ENCODE results near the gene PCK1.

The PCK1 gene

DNA sequence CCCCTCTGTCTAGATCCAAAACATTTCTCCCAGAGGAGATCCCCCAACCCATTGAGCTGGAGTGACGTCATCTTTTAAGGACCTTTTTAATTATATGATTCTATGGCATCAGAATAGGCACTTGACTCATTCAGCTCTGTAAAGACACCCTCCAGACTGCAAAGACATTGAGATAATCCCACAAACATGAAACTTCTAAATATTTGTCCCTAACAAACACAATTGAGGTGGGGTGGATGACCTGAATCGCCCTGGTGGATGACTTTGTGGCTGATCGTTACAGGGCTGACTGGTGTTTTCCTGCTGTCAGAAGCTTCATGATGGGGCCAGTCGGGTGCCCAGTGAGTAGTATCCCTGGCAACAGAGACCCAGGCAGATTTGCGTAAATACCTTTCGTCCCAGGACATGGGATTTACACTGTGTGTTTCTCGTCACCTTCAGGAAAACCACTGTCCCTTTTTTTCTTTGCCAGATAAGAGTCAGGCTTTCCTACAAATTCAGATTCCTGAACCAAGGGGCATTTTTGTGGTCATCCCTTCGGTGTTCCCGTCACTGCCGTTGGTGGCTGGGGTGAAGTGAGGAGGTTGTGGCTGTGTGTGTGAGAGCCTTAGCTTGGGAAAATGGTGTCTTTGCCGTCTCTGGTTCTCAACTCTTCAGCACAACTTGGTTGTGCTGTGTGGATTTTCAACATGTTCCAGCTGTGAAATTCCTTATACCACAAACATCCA is 5.3 kb upstream of the PCK1 start:
- Histone ChIP-seq H3K27me3 (ENCODE audit: control insufficient read depth in 1 of 2, insufficient read depth in 1 of 2, low read length in 2 of 2) (peaks cover 20 to 95% of the 10 kb centered on the region in 2 experiments), H3K36me3 (ENCODE audit: control insufficient read depth in 1 of 2, insufficient read depth in 2 of 2, low read depth in 1 of 2, low read length in 2 of 2) (no peaks in the 10 kb centered on the region), H3K79me1 (replicated peaks; ENCODE audit: low read length, poor library complexity, severe bottlenecking) (no peaks in the 10 kb centered on the region), H3K18ac (ENCODE audit: low read depth in 1 of 2, low read length in 2 of 2) (no peak overlapping the region), H4K91ac (ENCODE audit: low read length) (no peak overlapping the region), H3K23ac (ENCODE audit: low read length in 2 of 2) (no peak overlapping the region), H2AFZ (ENCODE audit: low read depth, low read length) (no peak overlapping the region), H3K4me2 (ENCODE audit: low read length, poor library complexity, severe bottlenecking) (no peak overlapping the region), H3K14ac (ENCODE audit: low read length in 2 of 2) (no peak overlapping the region), H3K27ac (ENCODE audit: low read length, poor library complexity, severe bottlenecking) (no peak overlapping the region), H2AK5ac (ENCODE audit: low read length, severe bottlenecking) (no peak overlapping the region), H3K4me1 (ENCODE audit: control insufficient read depth, insufficient read depth, low read depth, low read length) (peaks cover 6% of the 10 kb centered on the region), H2BK120ac (ENCODE audit: low read depth, low read length) (no peak overlapping the region), H2BK5ac (ENCODE audit: low read depth, low read length, poor library complexity, severe bottlenecking) (no peak overlapping the region), H2BK15ac (ENCODE audit: low read depth, poor library complexity, severe bottlenecking) (no peak overlapping the region), H3K4me3 (ENCODE audit: insufficient read depth in 1 of 2, low read depth in 1 of 2, low read length in 2 of 2) (no peak overlapping the region), H3K9me3 (ENCODE audit: control insufficient read depth, low read length) (no peaks in the 10 kb centered on the region), H3K4ac (ENCODE audit: low read depth in 1 of 2, low read length in 2 of 2) (no peak overlapping the region), H4K8ac (ENCODE audit: low read length) (no peak overlapping the region), H2BK12ac (ENCODE audit: low read length in 2 of 2) (no peak overlapping the region), H3K9ac (ENCODE audit: low read length) (no peak overlapping the region)
- no peak for DNase-seq
- WGBS: 78% methylated on average over 11 of the region's 11 CpGs

DNA sequence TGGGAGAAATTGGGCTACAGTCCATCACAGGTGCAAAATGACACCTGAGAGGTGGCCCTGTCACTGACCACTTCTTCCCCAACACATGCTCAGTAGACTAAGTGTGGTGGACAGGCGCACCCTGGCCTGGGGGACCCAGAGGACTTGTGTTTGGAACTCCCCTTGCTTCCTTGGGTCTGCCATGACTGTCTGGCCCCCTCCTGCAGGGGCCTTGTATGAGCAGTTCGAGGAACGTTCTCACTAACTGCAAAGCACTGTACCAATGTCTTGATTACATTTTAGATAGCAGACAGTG is 4.0 kb upstream of the PCK1 start:
- no peak overlapping the region for H3K18ac ChIP-seq (ENCODE audit: low read depth in 1 of 2, low read length in 2 of 2)
- no peak overlapping the region for H4K8ac ChIP-seq (ENCODE audit: low read length)
- H3K79me1 ChIP-seq (replicated peaks; ENCODE audit: low read length, poor library complexity, severe bottlenecking): no peaks in the 10 kb centered on the region
- H2BK5ac ChIP-seq (ENCODE audit: low read depth, low read length, poor library complexity, severe bottlenecking): no peak overlapping the region
- DNase-seq: no peak
- H4K91ac ChIP-seq (ENCODE audit: low read length): no peak overlapping the region
- H3K4ac ChIP-seq (ENCODE audit: low read depth in 1 of 2, low read length in 2 of 2): no peak overlapping the region
- H3K4me1 ChIP-seq (ENCODE audit: control insufficient read depth, insufficient read depth, low read depth, low read length): peaks cover 10% of the 10 kb centered on the region
- H3K4me2 ChIP-seq (ENCODE audit: low read length, poor library complexity, severe bottlenecking): no peak overlapping the region
- H3K23ac ChIP-seq (ENCODE audit: low read length in 2 of 2): no peak overlapping the region
- no peak overlapping the region for H2BK120ac ChIP-seq (ENCODE audit: low read depth, low read length)
- no peak overlapping the region for H2BK12ac ChIP-seq (ENCODE audit: low read length in 2 of 2)
- WGBS: 88% methylated on average over 3 of the region's 3 CpGs
- no peak overlapping the region for H2AK5ac ChIP-seq (ENCODE audit: low read length, severe bottlenecking)
- no peak overlapping the region for H2AFZ ChIP-seq (ENCODE audit: low read depth, low read length)
- no peak overlapping the region for H3K14ac ChIP-seq (ENCODE audit: low read length in 2 of 2)
- H3K36me3 ChIP-seq (ENCODE audit: control insufficient read depth in 1 of 2, insufficient read depth in 2 of 2, low read depth in 1 of 2, low read length in 2 of 2): no peaks in the 10 kb centered on the region
- no peak overlapping the region for H3K4me3 ChIP-seq (ENCODE audit: insufficient read depth in 1 of 2, low read depth in 1 of 2, low read length in 2 of 2)
- no peak overlapping the region for H3K9ac ChIP-seq (ENCODE audit: low read length)
- H3K27ac ChIP-seq (ENCODE audit: low read length, poor library complexity, severe bottlenecking): no peak overlapping the region
- no peaks in the 10 kb centered on the region for H3K9me3 ChIP-seq (ENCODE audit: control insufficient read depth, low read length)
- H2BK15ac ChIP-seq (ENCODE audit: low read depth, poor library complexity, severe bottlenecking): no peak overlapping the region
- H3K27me3 ChIP-seq (ENCODE audit: control insufficient read depth in 1 of 2, insufficient read depth in 1 of 2, low read length in 2 of 2): peaks cover 20 to 94% of the 10 kb centered on the region in 2 experiments

DNA sequence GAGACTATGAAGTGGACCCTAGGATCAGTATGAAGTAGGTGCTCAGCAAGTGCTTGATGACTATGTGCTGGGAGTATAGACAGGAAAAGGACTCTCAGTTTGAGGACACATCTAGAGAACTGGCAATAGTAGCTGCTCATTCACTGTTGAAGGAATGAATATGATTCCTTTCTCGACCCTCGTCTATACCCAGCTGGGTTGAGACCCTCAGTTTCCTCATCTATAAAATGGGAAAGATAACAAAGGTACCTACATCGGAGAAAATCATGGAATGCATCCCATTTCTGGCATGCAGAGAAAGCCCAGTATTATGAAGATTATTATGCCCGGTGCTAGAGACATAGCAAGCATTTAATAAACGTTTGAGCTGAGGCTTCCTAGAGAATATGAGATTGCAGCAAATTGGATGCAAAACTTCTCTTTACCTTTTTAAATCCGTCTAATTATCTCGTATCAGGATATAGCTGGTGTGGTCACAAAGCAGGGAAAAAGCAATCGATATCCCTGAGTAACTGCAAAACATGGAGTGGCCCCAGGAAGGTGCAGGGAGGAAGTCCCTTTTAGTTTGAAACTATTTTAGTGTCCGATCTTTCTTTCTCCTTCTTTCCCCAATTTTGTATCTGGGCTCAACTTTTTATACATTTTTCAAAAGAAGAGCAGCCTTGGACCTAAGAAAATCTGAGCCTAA is 2.8 kb upstream of the PCK1 start:
- Histone ChIP-seq H3K9ac (ENCODE audit: low read length) (no peak overlapping the region), H4K91ac (ENCODE audit: low read length) (no peak overlapping the region), H3K23ac (ENCODE audit: low read length in 2 of 2) (no peak overlapping the region), H2BK12ac (ENCODE audit: low read length in 2 of 2) (no peak overlapping the region), H3K18ac (ENCODE audit: low read depth in 1 of 2, low read length in 2 of 2) (no peak overlapping the region), H2AK5ac (ENCODE audit: low read length, severe bottlenecking) (no peak overlapping the region), H2BK5ac (ENCODE audit: low read depth, low read length, poor library complexity, severe bottlenecking) (no peak overlapping the region), H3K27ac (ENCODE audit: low read length, poor library complexity, severe bottlenecking) (no peak overlapping the region), H3K4me3 (ENCODE audit: insufficient read depth in 1 of 2, low read depth in 1 of 2, low read length in 2 of 2) (no peak overlapping the region), H3K4me2 (ENCODE audit: low read length, poor library complexity, severe bottlenecking) (no peak overlapping the region), H3K4ac (ENCODE audit: low read depth in 1 of 2, low read length in 2 of 2) (no peak overlapping the region), H2BK15ac (ENCODE audit: low read depth, poor library complexity, severe bottlenecking) (no peak overlapping the region), H3K4me1 (ENCODE audit: control insufficient read depth, insufficient read depth, low read depth, low read length) (peaks cover 10% of the 10 kb centered on the region), H3K14ac (ENCODE audit: low read length in 2 of 2) (no peak overlapping the region), H2AFZ (ENCODE audit: low read depth, low read length) (no peak overlapping the region), H3K27me3 (ENCODE audit: control insufficient read depth in 1 of 2, insufficient read depth in 1 of 2, low read length in 2 of 2) (peaks cover 20 to 85% of the 10 kb centered on the region in 2 experiments), H3K79me1 (replicated peaks; ENCODE audit: low read length, poor library complexity, severe bottlenecking) (no peaks in the 10 kb centered on the region), H4K8ac (ENCODE audit: low read length) (no peak overlapping the region), H3K9me3 (ENCODE audit: control insufficient read depth, low read length) (no peaks in the 10 kb centered on the region), H2BK120ac (ENCODE audit: low read depth, low read length) (no peak overlapping the region), H3K36me3 (ENCODE audit: control insufficient read depth in 1 of 2, insufficient read depth in 2 of 2, low read depth in 1 of 2, low read length in 2 of 2) (no peaks in the 10 kb centered on the region)
- 86% methylated on average over 9 of the region's 9 CpGs for WGBS
- no peak for DNase-seq

DNA sequence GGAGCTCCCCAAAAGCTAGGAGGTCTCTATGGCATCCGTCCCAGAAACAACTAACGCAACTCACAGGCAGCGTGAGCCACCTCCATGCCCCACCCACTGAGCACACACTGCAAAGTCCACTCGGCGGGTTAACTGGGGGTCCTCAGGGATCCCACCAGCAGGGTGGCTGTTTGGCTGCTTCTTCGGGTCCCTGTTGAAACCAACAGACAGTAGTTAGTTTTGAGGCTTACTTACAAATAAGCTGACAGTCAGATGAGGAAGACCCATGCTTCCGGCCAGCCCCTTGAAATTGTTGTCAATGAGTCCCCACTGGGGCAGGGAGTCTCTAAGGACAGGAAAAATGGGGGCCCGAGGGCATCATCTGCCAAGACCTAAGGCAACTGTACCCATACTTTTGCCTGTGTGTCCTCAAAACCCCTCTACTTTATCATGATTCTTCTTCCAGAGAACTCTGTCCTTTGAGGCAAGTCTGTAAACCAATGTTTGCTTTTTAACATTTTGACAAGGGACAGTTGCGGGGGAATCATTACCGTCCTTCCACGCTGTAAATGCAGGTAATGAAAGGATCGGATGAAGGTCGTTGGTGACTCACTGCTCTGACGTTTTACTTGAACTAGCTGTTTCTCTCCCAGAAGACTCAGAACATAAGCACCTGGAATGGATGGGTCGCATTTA is 2.2 kb upstream of the PCK1 start:
- no peak for DNase-seq
- Histone ChIP-seq H3K9ac (ENCODE audit: low read length) (no peak overlapping the region), H3K79me1 (replicated peaks; ENCODE audit: low read length, poor library complexity, severe bottlenecking) (no peaks in the 10 kb centered on the region), H4K91ac (ENCODE audit: low read length) (no peak overlapping the region), H2BK15ac (ENCODE audit: low read depth, poor library complexity, severe bottlenecking) (no peak overlapping the region), H3K14ac (ENCODE audit: low read length in 2 of 2) (no peak overlapping the region), H3K23ac (ENCODE audit: low read length in 2 of 2) (no peak overlapping the region), H3K27ac (ENCODE audit: low read length, poor library complexity, severe bottlenecking) (no peak overlapping the region), H3K4me1 (ENCODE audit: control insufficient read depth, insufficient read depth, low read depth, low read length) (peaks cover 10% of the 10 kb centered on the region), H3K36me3 (ENCODE audit: control insufficient read depth in 1 of 2, insufficient read depth in 2 of 2, low read depth in 1 of 2, low read length in 2 of 2) (no peaks in the 10 kb centered on the region), H3K4me2 (ENCODE audit: low read length, poor library complexity, severe bottlenecking) (no peak overlapping the region), H3K9me3 (ENCODE audit: control insufficient read depth, low read length) (no peaks in the 10 kb centered on the region), H2BK12ac (ENCODE audit: low read length in 2 of 2) (no peak overlapping the region), H2AK5ac (ENCODE audit: low read length, severe bottlenecking) (no peak overlapping the region), H4K8ac (ENCODE audit: low read length) (no peak overlapping the region), H3K18ac (ENCODE audit: low read depth in 1 of 2, low read length in 2 of 2) (no peak overlapping the region), H3K4me3 (ENCODE audit: insufficient read depth in 1 of 2, low read depth in 1 of 2, low read length in 2 of 2) (no peak overlapping the region), H3K4ac (ENCODE audit: low read depth in 1 of 2, low read length in 2 of 2) (no peak overlapping the region), H2BK120ac (ENCODE audit: low read depth, low read length) (no peak overlapping the region), H3K27me3 (ENCODE audit: control insufficient read depth in 1 of 2, insufficient read depth in 1 of 2, low read length in 2 of 2) (peaks cover 20 to 82% of the 10 kb centered on the region in 2 experiments), H2BK5ac (ENCODE audit: low read depth, low read length, poor library complexity, severe bottlenecking) (no peak overlapping the region), H2AFZ (ENCODE audit: low read depth, low read length) (no peak overlapping the region)
- 78% methylated on average over 15 of the region's 15 CpGs for WGBS

All from mesenchymal stem cell (in vitro differentiated cells and primary cell).